ENCODE data around the gene SREBF1. TPM values are rescaled to one million over a fixed set of nuclear protein-coding genes. Genes with fewer than 3 reads are reported as not detected.
A peak's percentile ranks its signal among the peaks of the same experiment; 100 is the strongest.

SREBF1 gene
- total and polyA plus RNA-seq, 10 of the 15 experiments (the other 5 are each of a cell fraction or from before 2014, with no cell fraction given): 1.4 to 84.6 (median 20.4) TPM

- Histone ChIP-seq H3K4me2 (ENCODE audit: control insufficient read depth, insufficient read depth) (no peak overlapping the region), H3K4me1 (ENCODE audit: control insufficient read depth, insufficient read depth, low read length) (peaks cover 8% of the 10 kb centered on the region), H3K9me3 (replicated peaks; ENCODE audit: control insufficient read depth, insufficient read depth, low read length) (no peaks in the 10 kb centered on the region), H3K79me2 (ENCODE audit: control insufficient read depth, insufficient read depth, low read length) (no peaks in the 10 kb centered on the region), H3K4me3 (no peak overlapping the region), H3K27ac (ENCODE audit: control insufficient read depth, insufficient read depth) (no peak overlapping the region), H4K20me1 (ENCODE audit: control insufficient read depth, insufficient read depth) (0 out of 2 replicates have a peak, but pooled peaks cover 5% of the 10 kb centered on the region), H3K9ac (ENCODE audit: control insufficient read depth, insufficient read depth, low read length) (no peak overlapping the region), H2AFZ (ENCODE audit: control insufficient read depth, low read depth, low read length) (no peak overlapping the region), H3K36me3 (ENCODE audit: control insufficient read depth in 2 of 2, insufficient read depth in 2 of 2, low read length in 1 of 2) (peaks cover 2 to 18% of the 10 kb centered on the region in 2 experiments; a peak in 3 of 4 replicates), H3K27me3 (replicated peaks in 1 of 2; ENCODE audit: control insufficient read depth in 2 of 2, insufficient read depth in 2 of 2, low read length in 1 of 2) (no peaks in the 10 kb centered on the region)
- intact Hi-C loops (cut with micrococcal nuclease; ENCODE audit: unreplicated experiment) (loop anchor here (1.0 kb wide), 3 partner anchors 49 to 130 kb away; partner anchors contain the start of gene RAI1), in situ Hi-C loops (cut with MboI) (loop anchor here (5.0 kb wide), 2 partner anchors 51 to 111 kb away; no protein-coding TSS in a partner anchor)
- ChIA-PET RAD21 (ENCODE audit: unreplicated experiment) (interaction anchor here (0.6 to 2.2 kb wide), 14 partner anchors 11 to 218 kb away, joined by 3 to 10 read pairs (median 4); no protein-coding TSS in a partner anchor), SMC1A (ENCODE audit: uncharacterized antibody, unreplicated experiment) (interaction anchor here (0.6 to 3.7 kb wide), 11 partner anchors 9 to 133 kb away, joined by 3 to 17 read pairs (median 7); partner anchors contain the start of gene SREBF1), POLR2A (interaction anchor here (0.6 to 0.7 kb wide), 3 partner anchors 26 to 128 kb away, joined by 3 to 7 read pairs (median 3); no protein-coding TSS in a partner anchor), CTCF (interaction anchor here (0.6 to 5.3 kb wide), 13 partner anchors 9 to 222 kb away, joined by 3 to 86 read pairs (median 7); partner anchors contain the start of genes RAI1 and SREBF1)
- TF ChIP-seq ZSCAN29 (IDR thresholded peaks at IDR 0.05) (no peak), BACH1 (IDR thresholded peaks at IDR 0.05; ENCODE audit: borderline replicate concordance) (0 out of 2 replicates have a peak, but pooled peaks have one; percentile 32)
- no peak for FAIRE-seq
- DNase-seq (ENCODE audit: low read depth, low spot score): no peak
- no TSS peak for BruUV-seq (replicated peaks)
- WGBS (ENCODE audit: insufficient coverage, insufficient replicate concordance, low lambda C conversion rate, missing lambda C conversion rate): 88% methylated on average over 11 of the region's 15 CpGs
- no peak; the same call in 2 of the 3 replicates for ATAC-seq
Observed at GRCh38 chr17:17811381-17812210, 25.2 kb downstream of the SREBF1 start.

- ATAC-seq: no peak
- no peak for DNase-seq (ENCODE audit: low read depth, low spot score)
- H3K9ac ChIP-seq (ENCODE audit: control insufficient read depth, insufficient read depth, low read length): no peak overlapping the region
- H3K27ac ChIP-seq (ENCODE audit: control insufficient read depth, insufficient read depth): no peak overlapping the region
- 92% methylated on average over 27 of the region's 27 CpGs for WGBS (ENCODE audit: insufficient coverage, insufficient replicate concordance, low lambda C conversion rate, missing lambda C conversion rate)
- H3K4me1 ChIP-seq (ENCODE audit: control insufficient read depth, insufficient read depth, low read length): peaks cover 8% of the 10 kb centered on the region
- FAIRE-seq: no peak
- no peaks in the 10 kb centered on the region for H3K9me3 ChIP-seq (replicated peaks; ENCODE audit: control insufficient read depth, insufficient read depth, low read length)
- in situ Hi-C loops (cut with MboI): loop anchor here (5.0 kb wide), 2 partner anchors 51 to 111 kb away; no protein-coding TSS in a partner anchor
- peaks cover 2 to 16% of the 10 kb centered on the region in 2 experiments; a peak in 3 of 4 replicates for H3K36me3 ChIP-seq (ENCODE audit: control insufficient read depth in 2 of 2, insufficient read depth in 2 of 2, low read length in 1 of 2)
- ChIA-PET SMC1A (ENCODE audit: uncharacterized antibody, unreplicated experiment) (interaction anchor here (0.7 to 3.7 kb wide), 7 partner anchors 10 to 108 kb away, joined by 3 to 17 read pairs (median 9); partner anchors contain the start of gene SREBF1), CTCF (interaction anchor here (0.6 to 5.3 kb wide), 7 partner anchors 12 to 223 kb away, joined by 3 to 86 read pairs (median 12); partner anchors contain the start of gene SREBF1), POLR2A (interaction anchor here (0.6 kb wide), 2 partner anchors 116 to 128 kb away, joined by 3 to 7 read pairs; no protein-coding TSS in a partner anchor), RAD21 (ENCODE audit: unreplicated experiment) (interaction anchor here (0.6 to 1.4 kb wide), 5 partner anchors 12 to 165 kb away, joined by 3 to 5 read pairs (median 4); no protein-coding TSS in a partner anchor)
- no peaks in the 10 kb centered on the region for H3K79me2 ChIP-seq (ENCODE audit: control insufficient read depth, insufficient read depth, low read length)
- no peak for TF ChIP-seq ETV6 (conservative IDR thresholded peaks at IDR 0.05 in 1 of 2, IDR thresholded peaks at IDR 0.05 in 1 of 2; ENCODE audit: borderline replicate concordance in 1 of 2, low read depth in 1 of 2)
- BruUV-seq (replicated peaks): no TSS peak
- 0 out of 2 replicates have a peak, but pooled peaks cover 5% of the 10 kb centered on the region for H4K20me1 ChIP-seq (ENCODE audit: control insufficient read depth, insufficient read depth)
- H3K27me3 ChIP-seq (replicated peaks in 1 of 2; ENCODE audit: control insufficient read depth in 2 of 2, insufficient read depth in 2 of 2, low read length in 1 of 2): no peaks in the 10 kb centered on the region
- H2AFZ ChIP-seq (ENCODE audit: control insufficient read depth, low read depth, low read length): no peak overlapping the region
- H3K4me2 ChIP-seq (ENCODE audit: control insufficient read depth, insufficient read depth): no peak overlapping the region
- intact Hi-C loops (cut with micrococcal nuclease; ENCODE audit: unreplicated experiment): no loop called here
- no peak overlapping the region for H3K4me3 ChIP-seq
Observed at GRCh38 chr17:17810895-17811248, 25.9 kb downstream of the SREBF1 start.

Measured in GM12878 (cell line).